ENCODE measurements around the gene ASIC5. TPM values are rescaled to one million over a fixed set of nuclear protein-coding genes. Genes with fewer than 3 reads are reported as not detected.

The ASIC5 gene
- total RNA-seq, 5 donors from 2014 or later (not counting 1 experiment from before 2014, with no cell fraction given): not detected

DNA sequence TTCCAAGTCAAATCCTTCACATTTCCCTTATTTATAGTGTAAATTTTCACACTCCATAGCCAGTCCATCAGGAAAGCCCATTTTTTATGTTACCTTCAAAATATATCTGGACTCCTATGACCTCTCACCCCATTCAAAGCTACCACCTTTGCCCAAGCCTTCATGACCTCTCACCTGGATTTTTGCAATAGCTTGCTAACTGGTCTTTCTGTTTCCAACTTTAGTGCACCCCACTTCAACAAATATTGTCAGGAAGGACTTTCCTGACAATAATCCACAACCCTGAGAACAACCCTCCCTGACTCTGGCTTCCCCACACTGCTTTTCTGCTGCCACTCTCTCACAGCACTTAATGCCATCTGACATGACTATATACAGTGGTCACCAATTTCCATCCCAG lies 33.4 kb downstream of the ASIC5 start:
- ChIA-PET CTCF (no interaction called here), POLR2A (no interaction called here)
- no peaks in the 10 kb centered on the region for H3K36me3 Mint-ChIP-seq
- Histone ChIP-seq H3K27ac (ENCODE audit: low read length) (no peak overlapping the region), H3K4me3 (ENCODE audit: control insufficient read depth in 1 of 2, extremely low read depth in 1 of 2, low read length in 1 of 2) (no peak overlapping the region), H3K36me3 (ENCODE audit: control insufficient read depth in 2 of 2, extremely low read depth in 1 of 2, insufficient read depth in 1 of 2, low read length in 1 of 2) (no peaks in the 10 kb centered on the region), H3K4me1 (ENCODE audit: control insufficient read depth in 1 of 2, extremely low read depth in 1 of 2, insufficient read depth in 2 of 2, low read length in 2 of 2) (no peaks in the 10 kb centered on the region), H3K9me3 (no peaks in the 10 kb centered on the region), H3K27me3 (replicated peaks in 1 of 2; ENCODE audit: control insufficient read depth in 2 of 2, extremely low read depth in 1 of 2, insufficient read depth in 2 of 2, low read length in 1 of 2) (no peaks in the 10 kb centered on the region)
- H3K4me1 Mint-ChIP-seq: no peaks in the 10 kb centered on the region
- peaks cover 0 to 4% of the 10 kb centered on the region in 2 donors for H3K27me3 Mint-ChIP-seq
- H3K9me3 Mint-ChIP-seq: no peaks in the 10 kb centered on the region
- ATAC-seq (replicated peaks in 1 of 4) (no peak), DNase-seq (no peak)
- H3K27ac Mint-ChIP-seq: no peak overlapping the region
- no peak overlapping the region for H3K4me3 Mint-ChIP-seq

DNA sequence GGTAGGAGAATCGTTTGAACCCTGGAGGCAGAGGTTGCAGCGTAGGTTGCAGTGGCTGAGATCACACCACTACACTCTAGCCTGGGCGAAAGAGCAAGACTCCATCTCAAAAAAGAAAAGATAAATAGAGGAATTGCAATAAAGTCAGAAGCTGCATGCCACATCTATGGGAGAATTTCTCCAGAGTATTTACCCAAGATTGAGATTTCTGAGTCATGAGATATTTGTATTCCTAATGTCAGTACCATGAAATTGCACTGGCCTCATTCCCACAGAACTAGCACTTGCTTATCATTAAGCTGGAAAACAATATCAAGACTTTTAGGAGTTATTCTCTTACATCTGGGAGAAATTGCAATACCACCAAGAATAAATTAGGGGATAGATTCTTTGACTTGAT lies 37.4 kb downstream of the ASIC5 start:
- H3K27ac ChIP-seq (ENCODE audit: low read length): no peak overlapping the region
- H3K9me3 Mint-ChIP-seq: no peaks in the 10 kb centered on the region
- H3K36me3 ChIP-seq (ENCODE audit: control insufficient read depth in 2 of 2, extremely low read depth in 1 of 2, insufficient read depth in 1 of 2, low read length in 1 of 2): no peaks in the 10 kb centered on the region
- WGBS (ENCODE audit: insufficient coverage): no CpG with 5 or more reads among the region's 3 CpGs
- no peak overlapping the region for H3K4me3 Mint-ChIP-seq
- H3K27me3 ChIP-seq (replicated peaks in 1 of 2; ENCODE audit: control insufficient read depth in 2 of 2, extremely low read depth in 1 of 2, insufficient read depth in 2 of 2, low read length in 1 of 2): no peaks in the 10 kb centered on the region
- POLR2A ChIA-PET: interaction anchor here in 1 of 2 donors (0.6 kb wide), 1 partner anchor 139 kb away, joined by 3 read pairs; no protein-coding TSS in a partner anchor
- CTCF ChIA-PET: interaction anchor here in 1 of 2 donors (1.2 kb wide), 1 partner anchor 18 kb away, joined by 3 read pairs; no protein-coding TSS in a partner anchor
- DNase-seq (no peak), ATAC-seq (replicated peaks in 1 of 4) (no peak)
- H3K27ac Mint-ChIP-seq: no peak overlapping the region
- H3K4me1 Mint-ChIP-seq: no peaks in the 10 kb centered on the region
- H3K36me3 Mint-ChIP-seq: no peaks in the 10 kb centered on the region
- H3K9me3 ChIP-seq: no peaks in the 10 kb centered on the region
- no peak overlapping the region for H3K4me3 ChIP-seq (ENCODE audit: control insufficient read depth in 1 of 2, extremely low read depth in 1 of 2, low read length in 1 of 2)
- H3K4me1 ChIP-seq (ENCODE audit: control insufficient read depth in 1 of 2, extremely low read depth in 1 of 2, insufficient read depth in 2 of 2, low read length in 2 of 2): no peaks in the 10 kb centered on the region
- peaks cover 5 to 18% of the 10 kb centered on the region in 2 donors for H3K27me3 Mint-ChIP-seq

DNA sequence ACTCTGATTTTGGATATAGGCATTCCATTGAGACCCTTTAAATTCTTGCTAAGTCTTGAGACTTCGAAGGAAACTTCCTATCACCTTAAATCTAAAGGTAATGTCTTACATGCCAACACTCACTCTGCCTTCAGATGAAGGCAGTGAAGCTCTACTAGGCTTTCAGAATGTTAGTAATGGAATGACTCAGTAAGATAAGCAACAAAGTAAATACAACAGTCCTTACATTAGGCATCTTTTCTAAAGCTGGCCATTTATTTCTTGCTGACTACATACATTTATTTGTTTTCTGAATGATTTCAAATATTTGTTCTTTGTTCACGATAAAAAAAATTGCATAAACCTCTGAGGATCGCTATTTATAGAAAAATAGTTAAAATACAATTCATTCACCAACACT lies 43.5 kb downstream of the ASIC5 start:
- no peak overlapping the region for H3K4me3 ChIP-seq (ENCODE audit: control insufficient read depth in 1 of 2, extremely low read depth in 1 of 2, low read length in 1 of 2)
- H3K27ac ChIP-seq (ENCODE audit: low read length): no peak overlapping the region
- Mint-ChIP-seq H3K9me3 (no peaks in the 10 kb centered on the region), H3K36me3 (no peaks in the 10 kb centered on the region), H3K4me1 (no peaks in the 10 kb centered on the region), H3K27ac (no peak overlapping the region), H3K4me3 (no peak overlapping the region), H3K27me3 (peaks cover 5 to 30% of the 10 kb centered on the region in 2 donors)
- no peaks in the 10 kb centered on the region for H3K36me3 ChIP-seq (ENCODE audit: control insufficient read depth in 2 of 2, extremely low read depth in 1 of 2, insufficient read depth in 1 of 2, low read length in 1 of 2)
- no peaks in the 10 kb centered on the region for H3K9me3 ChIP-seq
- no peaks in the 10 kb centered on the region for H3K4me1 ChIP-seq (ENCODE audit: control insufficient read depth in 1 of 2, extremely low read depth in 1 of 2, insufficient read depth in 2 of 2, low read length in 2 of 2)
- ChIA-PET POLR2A (no interaction called here), CTCF (interaction anchor here in 1 of 2 donors (0.5 kb wide), 1 partner anchor 15 kb away, joined by 3 read pairs; no protein-coding TSS in a partner anchor)
- no peaks in the 10 kb centered on the region for H3K27me3 ChIP-seq (replicated peaks in 1 of 2; ENCODE audit: control insufficient read depth in 2 of 2, extremely low read depth in 1 of 2, insufficient read depth in 2 of 2, low read length in 1 of 2)
- WGBS (ENCODE audit: insufficient coverage): no CpG with 5 or more reads among the region's 3 CpGs
- ATAC-seq (replicated peaks in 1 of 4): no peak
- DNase-seq: no peak

DNA sequence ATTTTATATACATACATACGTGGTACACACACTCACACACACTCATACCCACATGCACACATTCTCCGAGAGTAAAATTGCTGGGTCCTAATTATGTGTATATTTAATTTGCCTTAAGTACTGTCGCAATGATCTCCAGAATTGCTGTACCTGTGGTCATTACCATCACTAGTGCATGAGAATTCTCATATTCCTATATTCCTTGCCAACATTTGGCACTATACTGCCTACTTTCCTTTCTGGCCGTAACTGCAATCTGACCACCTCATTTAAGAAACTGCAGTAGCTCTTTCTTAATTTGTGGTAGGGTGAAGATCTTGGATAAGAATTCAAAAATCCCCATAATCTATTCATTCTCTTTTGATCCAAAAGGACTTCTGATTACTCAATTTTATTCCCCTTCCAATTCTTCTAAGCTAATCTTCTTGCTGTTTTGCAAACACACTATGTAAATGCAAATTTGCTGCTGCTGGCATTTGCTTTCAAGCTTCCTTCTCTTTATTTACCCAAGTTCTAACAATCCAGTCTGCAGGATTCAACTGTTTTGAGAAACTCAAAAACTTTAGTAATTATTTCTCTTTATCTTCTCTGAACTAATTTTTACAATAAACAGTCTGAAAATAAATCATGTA lies 45.1 kb downstream of the ASIC5 start:
- Histone ChIP-seq H3K27me3 (replicated peaks in 1 of 2; ENCODE audit: control insufficient read depth in 2 of 2, extremely low read depth in 1 of 2, insufficient read depth in 2 of 2, low read length in 1 of 2) (no peaks in the 10 kb centered on the region), H3K4me1 (ENCODE audit: control insufficient read depth in 1 of 2, extremely low read depth in 1 of 2, insufficient read depth in 2 of 2, low read length in 2 of 2) (no peaks in the 10 kb centered on the region), H3K4me3 (ENCODE audit: control insufficient read depth in 1 of 2, extremely low read depth in 1 of 2, low read length in 1 of 2) (no peak overlapping the region), H3K9me3 (no peaks in the 10 kb centered on the region), H3K36me3 (ENCODE audit: control insufficient read depth in 2 of 2, extremely low read depth in 1 of 2, insufficient read depth in 1 of 2, low read length in 1 of 2) (no peaks in the 10 kb centered on the region), H3K27ac (ENCODE audit: low read length) (no peak overlapping the region)
- H3K36me3 Mint-ChIP-seq: no peaks in the 10 kb centered on the region
- no CpG with 5 or more reads among the region's 4 CpGs for WGBS (ENCODE audit: insufficient coverage)
- CTCF ChIA-PET: interaction anchor here in 1 of 2 donors (0.5 kb wide), 1 partner anchor 173 kb away, joined by 3 read pairs; no protein-coding TSS in a partner anchor
- peaks cover 2 to 23% of the 10 kb centered on the region in 2 donors for H3K27me3 Mint-ChIP-seq
- ATAC-seq (replicated peaks in 1 of 4) (no peak), DNase-seq (no peak)
- H3K27ac Mint-ChIP-seq: no peak overlapping the region
- no peak overlapping the region for H3K4me3 Mint-ChIP-seq
- no peaks in the 10 kb centered on the region for H3K9me3 Mint-ChIP-seq
- POLR2A ChIA-PET: no interaction called here
- no peaks in the 10 kb centered on the region for H3K4me1 Mint-ChIP-seq

DNA sequence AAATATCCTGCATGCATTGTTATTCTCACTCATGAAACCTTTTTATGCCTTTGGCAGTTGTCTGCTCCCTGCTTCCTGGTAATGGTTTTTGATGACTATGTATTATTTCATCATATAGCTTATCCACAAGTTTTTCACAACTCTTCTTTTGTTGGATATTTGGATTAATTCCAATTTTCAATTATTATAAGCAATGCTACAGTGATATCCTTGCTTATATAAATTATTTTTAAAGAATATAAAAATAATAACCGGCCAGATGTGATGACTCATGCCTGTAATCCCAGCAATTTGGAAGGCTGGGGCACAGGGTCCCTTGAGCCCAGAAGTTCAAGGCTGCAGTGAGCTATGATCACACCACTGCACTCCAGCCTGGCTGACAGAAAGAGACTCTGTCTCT lies 47.0 kb downstream of the ASIC5 start:
- Mint-ChIP-seq H3K27ac (no peak overlapping the region), H3K27me3 (peaks cover 0 to 18% of the 10 kb centered on the region in 2 donors), H3K36me3 (no peaks in the 10 kb centered on the region), H3K4me3 (no peak overlapping the region), H3K4me1 (no peaks in the 10 kb centered on the region), H3K9me3 (no peaks in the 10 kb centered on the region)
- no peaks in the 10 kb centered on the region for H3K9me3 ChIP-seq
- CTCF ChIA-PET: no interaction called here
- H3K36me3 ChIP-seq (ENCODE audit: control insufficient read depth in 2 of 2, extremely low read depth in 1 of 2, insufficient read depth in 1 of 2, low read length in 1 of 2): no peaks in the 10 kb centered on the region
- no CpG with 5 or more reads among the region's 1 CpG for WGBS (ENCODE audit: insufficient coverage)
- H3K27me3 ChIP-seq (replicated peaks in 1 of 2; ENCODE audit: control insufficient read depth in 2 of 2, extremely low read depth in 1 of 2, insufficient read depth in 2 of 2, low read length in 1 of 2): no peaks in the 10 kb centered on the region
- no peak overlapping the region for H3K27ac ChIP-seq (ENCODE audit: low read length)
- ATAC-seq (replicated peaks in 1 of 4): no peak
- POLR2A ChIA-PET: no interaction called here
- no peak for DNase-seq
- no peak overlapping the region for H3K4me3 ChIP-seq (ENCODE audit: control insufficient read depth in 1 of 2, extremely low read depth in 1 of 2, low read length in 1 of 2)
- no peaks in the 10 kb centered on the region for H3K4me1 ChIP-seq (ENCODE audit: control insufficient read depth in 1 of 2, extremely low read depth in 1 of 2, insufficient read depth in 2 of 2, low read length in 2 of 2)

DNA sequence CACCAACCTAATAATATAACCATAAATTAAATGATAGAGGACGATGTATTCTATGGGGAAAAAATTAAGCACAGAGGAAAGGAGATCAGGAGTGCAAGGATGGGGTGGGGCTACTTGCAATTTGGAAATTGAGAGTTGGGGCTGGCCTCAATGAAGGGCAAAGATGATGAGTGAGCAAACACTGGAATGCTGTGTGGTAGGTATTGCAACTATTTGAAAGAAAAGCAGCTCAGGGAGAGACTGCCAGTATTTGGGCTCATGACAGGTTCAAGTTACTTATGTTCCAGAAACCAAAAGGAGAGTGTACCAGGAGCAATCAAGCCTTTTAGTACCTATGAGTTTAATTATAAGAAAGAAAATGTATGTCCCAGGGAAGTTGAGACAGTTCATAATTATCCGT lies 47.4 kb downstream of the ASIC5 start:
- no peak overlapping the region for H3K4me3 Mint-ChIP-seq
- ChIA-PET POLR2A (no interaction called here), CTCF (no interaction called here)
- ATAC-seq (replicated peaks in 1 of 4) (no peak), DNase-seq (no peak)
- Histone ChIP-seq H3K4me1 (ENCODE audit: control insufficient read depth in 1 of 2, extremely low read depth in 1 of 2, insufficient read depth in 2 of 2, low read length in 2 of 2) (no peaks in the 10 kb centered on the region), H3K27ac (ENCODE audit: low read length) (no peak overlapping the region), H3K36me3 (ENCODE audit: control insufficient read depth in 2 of 2, extremely low read depth in 1 of 2, insufficient read depth in 1 of 2, low read length in 1 of 2) (no peaks in the 10 kb centered on the region), H3K9me3 (no peaks in the 10 kb centered on the region), H3K27me3 (replicated peaks in 1 of 2; ENCODE audit: control insufficient read depth in 2 of 2, extremely low read depth in 1 of 2, insufficient read depth in 2 of 2, low read length in 1 of 2) (no peaks in the 10 kb centered on the region), H3K4me3 (ENCODE audit: control insufficient read depth in 1 of 2, extremely low read depth in 1 of 2, low read length in 1 of 2) (no peak overlapping the region)
- H3K36me3 Mint-ChIP-seq: no peaks in the 10 kb centered on the region
- WGBS (ENCODE audit: insufficient coverage): no CpG with 5 or more reads among the region's 2 CpGs
- no peaks in the 10 kb centered on the region for H3K9me3 Mint-ChIP-seq
- H3K4me1 Mint-ChIP-seq: no peaks in the 10 kb centered on the region
- H3K27me3 Mint-ChIP-seq: peaks cover 0 to 18% of the 10 kb centered on the region in 2 donors
- H3K27ac Mint-ChIP-seq: no peak overlapping the region
